ENCODE measurements around the gene CLDN5. TPM values are rescaled to one million over a fixed set of nuclear protein-coding genes. Genes with fewer than 3 reads are reported as not detected.

The CLDN5 gene
- total RNA-seq, 2 donors from 2014 or later, result 0.20 to 0.66 TPM

DNA sequence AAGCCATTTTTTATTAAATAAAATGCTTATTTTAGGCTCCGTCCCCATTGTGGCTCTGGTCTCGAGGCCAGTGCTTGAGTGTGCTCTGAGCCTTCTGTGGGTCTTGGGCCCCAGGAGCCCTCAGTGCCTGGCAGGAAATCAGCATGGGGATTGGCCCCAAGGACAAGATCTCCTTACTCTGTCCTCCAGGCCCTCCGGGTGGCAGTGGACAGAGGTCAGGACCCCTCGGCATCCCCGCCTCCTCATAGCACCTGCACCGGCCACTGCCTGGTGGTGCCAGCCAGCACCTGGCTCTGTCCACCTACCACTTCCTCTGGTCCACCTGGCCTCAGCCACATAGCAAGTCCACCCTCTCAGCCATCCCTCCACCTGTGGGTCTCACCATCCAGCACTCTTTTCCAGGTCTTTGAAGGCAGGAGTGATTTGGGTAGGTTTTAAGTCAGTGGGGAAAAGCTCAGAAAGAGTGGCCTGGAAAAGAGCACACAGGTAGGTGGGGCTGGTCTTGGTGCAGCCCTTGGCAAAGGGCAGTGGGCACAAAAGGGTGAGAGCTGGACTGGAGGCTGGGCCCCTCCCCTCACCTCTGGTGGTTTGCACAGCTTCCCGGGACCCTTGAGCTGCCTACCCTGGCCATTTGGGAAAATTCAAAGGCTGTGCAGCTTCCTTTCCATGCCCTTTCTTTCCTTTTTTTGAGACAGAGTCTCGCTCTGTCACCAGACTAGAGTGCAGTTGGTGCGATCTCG is 3.5 kb downstream of the CLDN5 start:
- 92 to 99% methylated on average over 9 to 10 of the region's 10 CpGs for WGBS, 2 experiments (ENCODE audit: insufficient coverage in 1 of 2, insufficient read length in 1 of 2)
- Mint-ChIP-seq H3K9me3 (no peaks in the 10 kb centered on the region), H3K27ac (no peak overlapping the region), H3K4me3 (no peak overlapping the region), H3K27me3 (ENCODE audit: insufficient read depth) (peaks cover 35% of the 10 kb centered on the region), H3K4me1 (peaks cover 6% of the 10 kb centered on the region), H3K36me3 (ENCODE audit: low read depth) (peaks cover 7% of the 10 kb centered on the region)
- H3K9me3 ChIP-seq (ENCODE audit: control insufficient read depth, low read length), result no peaks in the 10 kb centered on the region
- no peaks in the 10 kb centered on the region for H3K4me1 ChIP-seq (ENCODE audit: control insufficient read depth, insufficient read depth, low read length)
- peak; percentile 37 for DNase-seq
- H3K4me3 ChIP-seq (ENCODE audit: low read length), result no peak overlapping the region
- no peak overlapping the region for H3K27ac ChIP-seq (ENCODE audit: low read depth, low read length)
- TF ChIP-seq, protein P1, sequence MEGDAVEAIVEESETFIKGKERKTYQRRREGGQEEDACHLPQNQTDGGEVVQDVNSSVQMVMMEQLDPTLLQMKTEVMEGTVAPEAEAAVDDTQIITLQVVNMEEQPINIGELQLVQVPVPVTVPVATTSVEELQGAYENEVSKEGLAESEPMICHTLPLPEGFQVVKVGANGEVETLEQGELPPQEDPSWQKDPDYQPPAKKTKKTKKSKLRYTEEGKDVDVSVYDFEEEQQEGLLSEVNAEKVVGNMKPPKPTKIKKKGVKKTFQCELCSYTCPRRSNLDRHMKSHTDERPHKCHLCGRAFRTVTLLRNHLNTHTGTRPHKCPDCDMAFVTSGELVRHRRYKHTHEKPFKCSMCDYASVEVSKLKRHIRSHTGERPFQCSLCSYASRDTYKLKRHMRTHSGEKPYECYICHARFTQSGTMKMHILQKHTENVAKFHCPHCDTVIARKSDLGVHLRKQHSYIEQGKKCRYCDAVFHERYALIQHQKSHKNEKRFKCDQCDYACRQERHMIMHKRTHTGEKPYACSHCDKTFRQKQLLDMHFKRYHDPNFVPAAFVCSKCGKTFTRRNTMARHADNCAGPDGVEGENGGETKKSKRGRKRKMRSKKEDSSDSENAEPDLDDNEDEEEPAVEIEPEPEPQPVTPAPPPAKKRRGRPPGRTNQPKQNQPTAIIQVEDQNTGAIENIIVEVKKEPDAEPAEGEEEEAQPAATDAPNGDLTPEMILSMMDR (conservative IDR thresholded peaks at IDR 0.05), result no peak
- H3K36me3 ChIP-seq (ENCODE audit: control insufficient read depth, insufficient read depth, low read length), result peaks cover 3% of the 10 kb centered on the region
- no peak overlapping the region for H3K9ac ChIP-seq (ENCODE audit: extremely low read depth, low read length, poor library complexity, severe bottlenecking)
- H3K27me3 ChIP-seq (ENCODE audit: control insufficient read depth, insufficient read depth, low read length, poor library complexity, severe bottlenecking), result peaks cover 47% of the 10 kb centered on the region

DNA sequence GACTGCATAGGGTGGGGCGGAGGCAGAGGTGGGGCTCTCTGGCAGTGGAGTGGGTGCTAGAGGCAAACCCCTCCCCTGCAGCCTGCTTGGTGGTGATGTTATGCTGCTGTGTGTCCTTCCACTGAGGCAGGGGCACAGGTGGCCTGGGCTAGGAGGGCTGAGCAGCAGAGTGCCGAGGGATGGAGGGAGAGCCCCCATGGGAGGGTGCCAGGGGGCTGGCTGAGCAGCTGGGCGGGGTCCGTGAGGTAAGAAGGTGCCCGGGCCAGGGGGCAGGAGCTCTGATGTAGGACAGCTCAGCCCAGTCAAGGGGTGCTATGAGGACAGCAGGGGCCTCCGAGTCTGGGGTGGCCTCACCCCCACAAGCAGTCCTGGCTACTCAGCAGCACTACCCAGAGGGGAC is 4.2 kb downstream of the CLDN5 start:
- DNase-seq, result peak; percentile 24
- Histone ChIP-seq H3K27ac (ENCODE audit: low read depth, low read length) (no peak overlapping the region), H3K36me3 (ENCODE audit: control insufficient read depth, insufficient read depth, low read length) (peaks cover 9% of the 10 kb centered on the region), H3K9me3 (ENCODE audit: control insufficient read depth, low read length) (no peaks in the 10 kb centered on the region), H3K9ac (ENCODE audit: extremely low read depth, low read length, poor library complexity, severe bottlenecking) (no peak overlapping the region), H3K4me1 (ENCODE audit: control insufficient read depth, insufficient read depth, low read length) (no peaks in the 10 kb centered on the region), H3K4me3 (ENCODE audit: low read length) (no peak overlapping the region), H3K27me3 (ENCODE audit: control insufficient read depth, insufficient read depth, low read length, poor library complexity, severe bottlenecking) (peaks cover 39% of the 10 kb centered on the region)
- H3K9me3 Mint-ChIP-seq, result no peaks in the 10 kb centered on the region
- H3K36me3 Mint-ChIP-seq (ENCODE audit: low read depth), result peaks cover 10% of the 10 kb centered on the region
- TF ChIP-seq, protein P1 (conservative IDR thresholded peaks at IDR 0.05), result no peak
- no peak overlapping the region for H3K4me3 Mint-ChIP-seq
- H3K27me3 Mint-ChIP-seq (ENCODE audit: insufficient read depth), result peaks cover 28% of the 10 kb centered on the region
- no peak overlapping the region for H3K27ac Mint-ChIP-seq
- WGBS, 2 experiments (ENCODE audit: insufficient coverage in 1 of 2, insufficient read length in 1 of 2), result 85 to 94% methylated on average over 3 to 6 of the region's 6 CpGs
- peaks cover 6% of the 10 kb centered on the region for H3K4me1 Mint-ChIP-seq

DNA sequence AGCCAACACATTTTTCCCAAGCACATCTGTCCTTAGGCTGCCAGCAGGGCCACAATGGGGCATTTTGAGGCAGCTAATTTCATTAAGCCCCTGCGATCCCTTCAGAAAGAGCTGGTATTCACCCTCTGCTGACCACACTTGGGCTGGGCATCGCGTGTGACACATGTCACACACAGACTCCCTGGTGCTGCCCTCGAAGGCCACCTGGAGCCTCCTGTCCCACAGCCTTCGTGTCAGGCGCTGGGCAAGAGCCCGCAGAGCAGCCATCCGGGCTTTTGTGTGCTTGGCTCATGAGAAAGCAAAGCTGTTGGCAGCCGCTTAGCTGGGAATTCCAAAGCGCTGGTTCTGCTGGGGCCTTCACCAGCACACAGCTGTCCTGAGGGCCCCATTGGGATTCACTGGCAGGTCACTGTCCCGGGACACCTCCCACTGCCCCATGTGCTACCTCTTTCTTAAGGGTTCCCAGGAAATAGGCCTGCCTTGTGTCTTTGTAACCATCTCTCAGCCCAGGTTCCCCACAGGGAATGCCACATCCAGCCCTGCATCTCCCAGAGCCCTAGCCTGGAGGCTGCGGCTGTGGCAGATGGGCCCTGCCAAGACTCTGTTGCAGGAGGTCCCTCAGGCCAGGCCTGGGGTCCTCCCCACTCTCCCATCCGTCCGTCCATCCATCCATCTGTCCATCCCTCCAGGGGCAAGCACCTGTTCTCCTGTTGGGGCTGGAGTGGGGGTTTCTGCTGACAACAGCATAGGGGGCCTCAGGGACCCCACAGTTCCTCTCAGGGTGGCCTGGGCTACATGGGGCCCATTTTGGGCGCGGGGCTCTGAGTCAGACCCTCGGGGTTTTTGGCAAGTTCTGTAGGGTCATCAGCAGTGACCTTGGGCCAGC is 4.9 kb downstream of the CLDN5 start:
- peaks cover 14% of the 10 kb centered on the region for H3K36me3 Mint-ChIP-seq (ENCODE audit: low read depth)
- Histone ChIP-seq H3K36me3 (ENCODE audit: control insufficient read depth, insufficient read depth, low read length) (peaks cover 16% of the 10 kb centered on the region), H3K27me3 (ENCODE audit: control insufficient read depth, insufficient read depth, low read length, poor library complexity, severe bottlenecking) (peaks cover 32% of the 10 kb centered on the region), H3K9ac (ENCODE audit: extremely low read depth, low read length, poor library complexity, severe bottlenecking) (no peak overlapping the region), H3K4me3 (ENCODE audit: low read length) (no peak overlapping the region), H3K4me1 (ENCODE audit: control insufficient read depth, insufficient read depth, low read length) (no peaks in the 10 kb centered on the region), H3K27ac (ENCODE audit: low read depth, low read length) (no peak overlapping the region), H3K9me3 (ENCODE audit: control insufficient read depth, low read length) (no peaks in the 10 kb centered on the region)
- 93 to 94% methylated on average over 13 to 17 of the region's 17 CpGs for WGBS, 2 experiments (ENCODE audit: insufficient coverage in 1 of 2, insufficient read length in 1 of 2)
- no peak overlapping the region for H3K27ac Mint-ChIP-seq
- DNase-seq, result peak; percentile 32
- H3K4me1 Mint-ChIP-seq, result peaks cover 2% of the 10 kb centered on the region
- no peak overlapping the region for H3K4me3 Mint-ChIP-seq
- TF ChIP-seq, protein P1 (conservative IDR thresholded peaks at IDR 0.05), result no peak
- H3K27me3 Mint-ChIP-seq (ENCODE audit: insufficient read depth), result peaks cover 23% of the 10 kb centered on the region
- H3K9me3 Mint-ChIP-seq, result no peaks in the 10 kb centered on the region

All from endodermal cell (in vitro differentiated cells).